G401 (cell line): Measurements from ENCODE around the gene CACNA1I. TPM values are rescaled to one million over a fixed set of nuclear protein-coding genes. Genes with fewer than 3 reads are reported as not detected.
A peak's percentile ranks its signal among the peaks of the same experiment; 100 is the strongest.

Source experiments
- DNase-seq: peaks from one replicate; pipeline ENCODE4 v3.0.0-alpha.2; 2015; ENCODE audit warnings: low spot score
- in situ Hi-C: cut with HindIII; loops from 2 replicates; pipeline ENCODE4 v1.10.0; 2016; ENCODE audit warnings: low sequenced_read_pairs, mixed read lengths
- total RNA-seq: library from RNA; depleted of rRNA; stranded (reverse); fragments of >200 nt; shearing (Covaris generic); gene quantifications from 2 replicates; pipeline ENCODE4 v1.2.3, GENCODE V29; 2014

Gene CACNA1I
- total RNA-seq, 1 experiment from 2014 or later: 0.10 TPM

DNA sequence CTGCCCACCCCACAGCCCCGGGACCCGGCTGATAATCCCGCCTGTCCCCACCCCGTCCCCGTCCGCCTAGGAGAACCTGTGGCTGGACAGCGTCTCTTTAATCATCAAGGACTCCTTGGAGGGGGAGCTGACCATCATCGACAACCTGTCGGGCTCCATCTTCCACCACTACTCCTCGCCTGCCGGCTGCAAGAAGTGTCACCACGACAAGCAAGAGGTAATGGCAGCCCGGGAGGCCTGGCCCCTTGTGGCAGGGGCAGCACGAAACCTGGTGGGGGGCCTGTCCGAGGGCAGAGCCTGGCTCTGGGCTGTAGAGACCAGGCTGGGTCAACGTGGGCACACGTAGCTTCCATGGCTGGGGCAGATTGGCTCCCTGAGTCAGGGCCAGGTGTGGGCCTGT lies 109.1 kb downstream of the CACNA1I start:
- in situ Hi-C loops: no loop called here
- no peak for DNase-seq

DNA sequence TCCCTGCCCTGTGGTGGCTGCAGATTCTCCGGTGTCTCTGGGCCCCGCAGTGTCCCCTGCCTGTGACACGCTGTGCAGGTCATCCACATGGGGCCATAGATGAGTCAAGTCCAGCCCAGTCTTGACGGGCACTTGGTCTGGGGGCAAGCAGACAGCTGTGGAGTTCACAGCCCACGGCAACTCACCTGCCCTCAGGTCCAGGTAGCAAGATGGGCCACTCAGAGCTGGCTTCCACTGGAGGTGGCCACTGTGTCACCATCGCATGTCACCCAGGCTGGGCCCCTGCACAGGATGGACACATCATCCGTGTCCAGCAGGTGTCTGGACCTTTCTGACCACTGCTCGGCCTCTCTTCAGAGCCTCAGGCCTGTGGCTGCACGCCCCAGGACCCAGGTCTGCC lies 109.9 kb downstream of the CACNA1I start:
- in situ Hi-C loops: no loop called here
- DNase-seq: no peak

DNA sequence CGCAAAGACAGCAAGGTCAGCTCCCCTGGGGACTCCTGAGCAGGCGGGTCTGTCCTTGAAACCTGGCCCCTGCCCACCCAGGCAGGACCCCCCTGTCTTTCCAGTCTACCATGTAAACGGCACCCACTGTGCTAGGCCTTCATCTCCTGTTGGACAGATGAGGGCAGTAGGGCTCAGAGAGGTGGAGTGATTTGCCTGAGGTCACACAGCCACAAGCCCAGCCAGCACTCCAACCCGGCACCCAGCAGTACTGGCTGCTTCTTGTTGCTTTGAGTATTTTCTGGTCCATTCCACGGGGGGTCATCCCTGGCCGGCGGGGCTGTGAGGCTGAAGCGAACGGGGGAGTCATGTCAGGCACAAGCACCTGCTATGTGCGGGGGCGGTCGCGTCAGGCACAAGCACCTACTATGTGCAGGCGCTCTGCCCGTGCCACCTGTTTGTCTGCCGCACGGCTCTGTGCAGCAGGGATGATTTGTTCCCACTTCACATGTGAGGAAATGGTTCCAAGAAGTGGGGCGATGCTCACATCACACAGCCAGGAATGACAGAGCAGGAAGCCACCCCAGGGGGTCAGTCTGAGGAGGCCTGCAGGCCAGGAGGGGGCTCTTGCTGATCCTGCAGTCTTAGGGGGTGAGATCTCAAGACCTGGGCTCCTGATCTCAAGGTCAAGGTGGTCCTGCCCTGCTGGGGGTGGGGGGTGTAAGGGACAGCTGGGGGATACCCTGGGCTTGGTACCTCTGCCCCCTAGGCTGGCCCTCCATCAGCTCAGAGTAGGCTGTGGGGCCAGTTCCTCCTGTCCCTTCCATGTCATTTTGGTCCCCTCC lies 110.7 kb downstream of the CACNA1I start:
- no peak for DNase-seq
- in situ Hi-C loops: no loop called here

DNA sequence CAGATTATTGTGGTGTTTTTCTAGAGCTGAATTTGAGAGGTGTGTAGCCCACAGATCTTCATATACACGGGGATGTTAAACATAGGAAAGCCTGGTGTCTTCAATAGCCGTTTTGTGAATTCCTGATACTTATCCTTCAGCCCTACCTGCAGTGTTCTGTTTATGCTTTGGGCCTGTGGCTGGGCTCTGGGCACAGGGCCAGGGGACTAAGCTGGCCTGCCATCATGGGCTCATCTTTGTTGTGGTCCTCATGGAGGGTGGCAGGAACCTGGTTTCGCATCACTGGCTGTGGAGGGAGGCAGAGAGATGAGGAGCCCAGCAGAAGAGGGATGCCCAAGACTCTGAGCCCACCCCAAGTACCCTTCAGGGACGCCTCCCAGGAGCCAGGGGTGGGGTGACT lies 112.4 kb downstream of the CACNA1I start:
- in situ Hi-C loops: no loop called here
- DNase-seq: no peak

DNA sequence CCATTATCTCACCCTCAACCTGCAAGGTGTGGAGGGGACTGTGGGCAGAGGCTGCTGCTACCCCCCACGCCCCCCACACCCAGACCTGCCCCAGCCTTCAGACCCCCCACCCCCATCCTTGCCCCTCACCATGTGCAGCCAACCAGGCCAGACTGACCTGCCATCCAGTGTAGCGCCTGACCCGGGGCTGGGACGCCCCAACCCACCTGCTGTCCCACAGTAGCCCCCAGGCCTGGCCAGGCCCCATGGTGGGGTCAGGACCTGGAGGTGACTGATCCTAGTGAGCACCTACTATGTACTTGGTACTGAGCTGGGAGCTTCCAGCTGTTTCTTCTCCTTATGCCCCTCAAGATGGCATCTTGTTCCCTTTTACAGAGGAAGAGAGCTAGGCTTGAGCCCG lies 113.1 kb downstream of the CACNA1I start:
- in situ Hi-C loops: no loop called here
- DNase-seq: no peak

DNA sequence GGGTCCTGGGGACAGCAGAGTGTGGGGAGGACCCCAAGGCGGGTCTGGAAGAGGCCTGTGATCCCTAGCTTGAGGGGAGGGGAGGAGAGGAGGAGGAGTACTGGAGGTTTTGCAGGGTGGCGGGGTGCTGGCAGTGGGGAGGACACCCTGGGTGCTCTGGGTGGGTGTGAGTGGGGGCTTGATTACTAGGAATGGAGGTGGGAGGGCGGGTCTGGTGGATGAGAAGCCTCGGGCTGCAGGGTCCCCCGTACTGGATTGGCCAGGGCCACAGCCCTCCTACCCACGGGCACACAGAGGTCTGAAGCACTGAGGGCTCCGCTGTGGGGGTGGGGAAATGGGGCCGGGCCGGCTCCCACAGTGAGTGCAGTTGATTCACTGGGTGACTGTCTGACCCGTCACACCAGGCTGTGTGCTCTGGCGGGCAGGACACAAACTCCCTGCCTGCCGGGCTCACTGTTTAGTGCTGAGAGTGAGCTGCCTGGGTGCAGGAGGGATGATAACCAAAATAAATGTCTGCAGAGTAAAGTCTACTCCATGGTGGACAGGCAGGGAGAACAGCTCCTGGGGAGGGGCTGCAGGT lies 114.2 kb downstream of the CACNA1I start:
- DNase-seq: no peak
- in situ Hi-C loops: no loop called here

DNA sequence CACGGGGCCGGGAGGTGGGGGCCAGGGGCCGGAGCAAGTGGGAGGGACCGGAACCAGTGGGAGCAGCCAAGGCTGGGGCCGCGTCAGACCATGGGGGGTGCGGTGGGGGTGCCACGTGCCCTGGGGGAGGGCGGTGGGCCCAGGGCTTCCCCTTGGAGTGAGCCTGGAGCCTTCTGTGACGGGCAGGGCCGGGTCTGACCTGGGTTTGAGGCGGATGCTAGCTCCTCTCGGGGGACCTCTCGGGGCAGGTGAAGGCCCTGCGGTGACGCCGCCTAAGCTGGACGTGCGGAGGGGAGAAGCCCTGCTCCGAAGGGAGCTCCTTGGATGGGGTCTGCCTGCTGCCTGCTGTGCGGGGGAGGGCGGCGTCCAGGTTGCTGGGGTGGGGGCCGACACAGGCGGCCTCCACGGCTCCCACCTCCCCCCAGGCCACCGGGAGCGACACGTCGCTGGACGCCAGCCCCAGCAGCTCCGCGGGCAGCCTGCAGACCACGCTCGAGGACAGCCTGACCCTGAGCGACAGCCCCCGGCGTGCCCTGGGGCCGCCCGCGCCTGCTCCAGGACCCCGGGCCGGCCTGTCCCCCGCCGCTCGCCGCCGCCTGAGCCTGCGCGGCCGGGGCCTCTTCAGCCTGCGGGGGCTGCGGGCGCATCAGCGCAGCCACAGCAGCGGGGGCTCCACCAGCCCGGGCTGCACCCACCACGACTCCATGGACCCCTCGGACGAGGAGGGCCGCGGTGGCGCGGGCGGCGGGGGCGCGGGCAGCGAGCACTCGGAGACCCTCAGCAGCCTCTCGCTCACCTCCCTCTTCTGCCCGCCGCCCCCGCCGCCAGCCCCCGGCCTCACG lies 115.0 kb downstream of the CACNA1I start:
- DNase-seq: no peak

DNA sequence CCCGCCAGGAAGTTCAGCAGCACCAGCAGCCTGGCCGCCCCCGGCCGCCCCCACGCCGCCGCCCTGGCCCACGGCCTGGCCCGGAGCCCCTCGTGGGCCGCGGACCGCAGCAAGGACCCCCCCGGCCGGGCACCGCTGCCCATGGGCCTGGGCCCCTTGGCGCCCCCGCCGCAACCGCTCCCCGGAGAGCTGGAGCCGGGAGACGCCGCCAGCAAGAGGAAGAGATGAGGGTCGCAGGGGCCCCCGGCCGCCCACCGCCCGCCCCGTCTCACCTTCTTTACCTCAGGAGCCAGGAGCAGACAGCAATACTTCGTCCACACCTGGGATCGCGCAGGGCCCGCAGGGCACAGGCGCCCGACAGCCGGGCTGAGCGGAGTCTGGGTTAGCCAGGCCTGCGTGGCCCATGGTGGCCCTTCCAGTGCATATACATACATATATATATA lies 115.6 kb downstream of the CACNA1I start:
- in situ Hi-C loops: no loop called here
- no peak for DNase-seq

More for the DNA sequence above, 115.0 kb downstream of the CACNA1I start:
- in situ Hi-C loops: no loop called here

DNA sequence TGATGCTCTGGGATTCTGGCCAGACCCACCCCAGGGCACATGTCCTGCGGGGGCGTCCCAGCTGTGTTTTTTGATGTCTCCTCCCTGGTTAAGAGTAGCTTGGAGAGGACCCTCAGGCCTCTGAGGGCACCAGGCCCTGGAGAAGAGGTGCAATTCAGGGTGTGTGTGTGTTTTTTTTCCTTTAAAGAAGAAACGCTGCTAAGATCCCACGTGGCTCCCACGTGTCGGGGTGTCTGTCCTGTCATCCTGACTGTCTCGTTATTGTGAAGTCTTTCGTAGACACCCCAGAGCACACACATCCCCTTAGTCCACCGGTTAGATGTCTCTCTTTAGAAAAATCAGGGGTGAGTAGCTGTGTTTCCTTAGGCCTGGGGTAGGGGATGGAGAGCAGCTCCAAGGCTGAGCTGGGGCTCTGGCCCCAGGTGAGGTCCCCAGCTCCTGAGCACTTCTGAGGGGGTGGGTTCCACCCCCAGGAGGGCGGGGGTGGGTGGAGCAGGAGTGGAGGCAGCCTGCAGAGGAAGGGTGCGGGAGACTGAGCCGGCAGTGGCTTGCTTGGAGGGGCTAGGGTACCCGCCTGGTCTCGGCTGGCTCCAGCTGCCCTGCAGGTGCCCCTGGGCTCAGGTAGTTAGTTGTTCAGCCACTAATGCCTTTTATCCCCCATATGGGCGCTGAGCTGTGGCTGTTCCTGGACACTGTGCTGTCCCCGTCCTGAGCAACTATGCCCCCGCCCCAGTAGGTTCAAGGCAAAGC lies 116.4 kb downstream of the CACNA1I start:
- in situ Hi-C loops: no loop called here
- no peak for DNase-seq

DNA sequence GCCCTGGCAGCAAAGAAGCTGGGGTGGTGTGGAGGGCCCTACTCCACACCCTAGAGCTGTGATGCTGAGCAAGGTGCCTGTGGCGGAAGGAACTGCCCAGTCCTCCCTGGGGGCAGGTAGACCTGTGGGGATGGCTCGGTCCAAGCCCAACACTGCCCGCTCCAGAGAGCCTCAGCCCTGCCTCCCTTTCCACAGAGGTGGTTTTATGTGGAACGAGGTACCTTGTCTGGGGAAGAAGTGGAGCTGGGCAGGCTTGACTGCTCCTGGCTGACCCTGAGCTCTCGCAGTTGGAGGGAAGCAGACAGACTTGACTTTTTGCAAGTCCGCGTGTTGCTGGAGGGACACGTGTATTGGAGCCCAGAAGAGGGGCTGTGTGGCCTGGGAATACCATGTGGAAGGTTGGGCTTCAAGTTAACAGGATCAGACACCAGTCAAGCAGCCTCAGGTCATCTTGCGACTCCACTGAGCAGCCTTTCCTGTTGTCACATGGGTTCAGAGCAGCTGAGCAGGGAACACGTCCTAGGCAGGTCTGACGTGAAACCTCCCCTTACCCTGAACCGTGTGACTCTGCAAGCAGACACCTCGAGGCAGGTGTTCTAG lies 117.7 kb downstream of the CACNA1I start:
- in situ Hi-C loops: no loop called here
- DNase-seq: no peak

DNA sequence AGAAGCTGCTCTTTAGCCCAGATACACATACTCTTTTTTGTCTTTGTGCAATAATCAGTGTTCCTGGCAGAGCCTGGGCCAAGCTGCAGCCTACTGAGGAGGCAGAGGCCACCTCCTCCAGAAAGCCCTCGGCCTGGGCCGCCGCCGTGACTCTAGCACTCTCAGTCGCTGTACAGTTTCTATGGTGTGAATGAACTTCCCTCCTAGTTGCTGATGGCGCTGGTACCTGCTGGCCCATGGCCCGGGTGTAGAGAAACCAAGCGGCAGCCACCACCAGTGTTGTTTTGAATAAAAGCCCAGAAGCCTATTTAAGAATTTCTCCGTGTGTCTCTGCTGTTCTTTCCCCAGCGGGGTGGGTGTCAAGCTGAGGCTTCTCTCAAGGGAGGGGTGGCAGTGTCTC lies 118.9 kb downstream of the CACNA1I start:
- peak; percentile 39 for DNase-seq
- in situ Hi-C loops: no loop called here

DNA sequence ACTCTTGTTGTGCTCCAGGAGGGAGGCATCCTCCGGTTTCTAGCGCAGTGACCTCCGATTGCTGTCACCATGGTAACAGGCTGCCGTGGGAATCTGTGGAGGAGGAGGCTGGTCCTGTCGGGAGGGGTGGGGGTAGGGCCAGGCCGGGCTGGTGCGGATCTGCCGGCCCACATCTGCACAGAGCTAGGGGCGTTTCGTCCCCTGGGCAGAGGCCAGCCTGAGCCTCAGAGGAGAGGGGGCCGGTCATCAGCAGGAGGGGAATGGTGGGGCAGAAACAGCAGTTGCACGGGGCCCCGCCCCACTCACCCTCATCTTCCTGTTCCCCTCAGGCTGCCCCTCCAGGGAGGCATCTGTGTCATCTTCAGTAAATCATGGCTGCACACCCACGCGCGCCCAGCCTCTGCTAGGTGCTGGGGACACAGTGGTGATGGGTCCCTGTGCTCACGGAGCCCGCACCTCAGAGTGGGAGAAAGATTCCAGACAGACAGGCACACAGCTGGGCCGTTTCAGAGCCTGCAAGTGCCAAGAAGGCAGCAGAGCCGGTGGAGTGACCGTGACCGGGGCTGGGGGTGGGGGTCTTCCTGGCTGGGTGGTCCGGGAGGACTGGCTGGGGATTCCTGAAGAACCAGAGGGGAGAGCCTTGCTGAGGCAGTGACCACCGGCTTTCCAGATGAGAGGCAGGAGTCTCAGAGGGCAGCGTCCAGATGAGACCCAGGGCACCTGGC lies 120.5 kb downstream of the CACNA1I start:
- in situ Hi-C loops: no loop called here
- peak; percentile 67 for DNase-seq

DNA sequence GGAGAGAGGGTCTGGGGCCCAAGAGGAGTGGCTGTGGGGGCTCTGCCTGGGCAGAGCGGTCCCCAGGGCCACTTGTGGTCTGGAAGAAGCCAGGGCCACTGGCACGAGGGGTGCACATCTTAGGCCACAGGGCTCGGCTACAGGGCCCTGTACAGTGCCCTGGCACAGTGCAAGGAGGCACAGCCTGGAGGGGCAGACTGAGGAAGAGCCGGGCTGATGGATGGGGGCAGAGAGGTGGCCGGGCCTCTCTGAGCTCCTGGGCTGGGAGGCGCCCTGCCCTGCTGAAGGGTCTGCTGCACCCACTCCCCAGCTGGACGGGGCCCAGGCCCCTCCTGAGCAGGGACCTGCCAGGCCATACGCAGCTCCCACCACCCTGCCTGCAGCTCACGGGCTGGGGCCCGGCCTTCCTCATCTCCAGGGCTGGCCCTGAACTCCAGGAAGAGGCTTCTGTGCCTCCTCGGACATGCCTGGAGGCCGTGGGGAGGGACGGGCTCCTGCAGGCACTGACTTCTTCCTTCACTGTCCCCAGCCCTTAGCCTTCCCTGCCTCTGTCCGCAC lies 123.5 kb downstream of the CACNA1I start:
- in situ Hi-C loops: no loop called here
- DNase-seq: no peak

DNA sequence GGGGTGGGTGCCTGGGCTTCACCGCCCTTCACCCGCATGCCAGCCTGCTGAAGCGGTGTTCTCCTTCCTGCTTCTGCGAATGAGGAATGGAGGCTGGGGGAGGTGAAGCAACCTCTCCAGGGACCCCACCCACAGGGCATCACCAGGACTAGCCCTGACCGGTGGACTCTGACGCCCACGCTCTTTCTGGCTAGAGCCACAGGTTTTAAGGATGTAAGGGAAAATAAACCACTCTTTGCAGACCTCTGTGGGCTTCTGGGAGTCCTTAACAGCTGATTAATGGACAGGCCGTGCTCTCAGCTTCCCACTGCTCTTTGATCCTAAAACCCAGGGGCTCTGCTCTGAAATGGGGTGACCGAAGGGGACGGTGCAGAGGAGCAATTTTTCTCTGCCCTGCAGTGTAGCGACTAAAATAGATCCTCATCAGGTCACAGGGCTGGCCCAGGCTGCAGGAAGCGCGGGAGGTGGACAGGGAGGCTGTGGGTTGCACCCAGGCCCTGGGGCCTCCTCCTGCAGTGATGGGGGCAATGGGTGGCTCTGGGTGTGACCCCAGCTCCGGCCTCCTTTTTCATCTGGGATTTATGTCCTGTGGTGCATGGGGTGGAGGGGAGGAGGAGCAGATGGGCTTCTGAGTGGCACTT lies 127.4 kb downstream of the CACNA1I start:
- in situ Hi-C loops: no loop called here
- no peak for DNase-seq

DNA sequence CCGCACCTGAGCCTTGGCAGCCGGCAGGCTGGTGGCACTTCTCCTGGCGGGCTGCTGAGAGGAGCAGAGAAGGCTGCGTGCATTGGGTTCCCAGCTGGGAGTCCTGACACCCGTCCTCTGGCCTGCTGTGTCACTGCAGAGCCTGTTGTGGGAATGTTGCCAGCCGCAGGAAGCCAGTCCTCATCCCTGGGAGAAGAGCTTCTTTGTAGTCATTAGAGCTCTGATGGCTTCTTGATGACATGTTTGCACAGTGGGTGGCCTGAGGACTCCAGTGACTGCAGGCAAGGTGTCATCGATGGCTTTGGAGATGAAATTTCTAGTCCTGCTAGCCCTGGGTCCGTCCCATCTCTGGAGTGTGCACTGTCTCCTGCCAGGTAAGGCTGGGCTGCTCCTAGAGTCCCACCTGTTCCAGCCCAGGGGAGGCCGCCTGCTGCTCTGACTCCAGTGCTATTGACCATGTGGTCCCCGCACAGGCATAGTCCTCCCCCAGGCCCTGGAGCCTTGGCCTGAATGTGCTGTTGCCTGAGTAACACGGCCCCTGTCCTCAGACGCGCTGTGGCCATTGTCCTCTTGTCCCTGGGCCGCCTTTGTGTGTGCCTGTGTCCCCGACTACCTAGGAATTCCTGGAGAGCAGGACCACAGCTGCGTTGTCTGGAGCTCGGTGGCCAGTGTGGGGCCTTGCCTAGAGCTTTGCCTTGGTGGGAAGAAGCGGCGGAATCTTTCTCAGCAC lies 129.2 kb downstream of the CACNA1I start:
- in situ Hi-C loops: no loop called here
- peak; percentile 56 for DNase-seq

DNA sequence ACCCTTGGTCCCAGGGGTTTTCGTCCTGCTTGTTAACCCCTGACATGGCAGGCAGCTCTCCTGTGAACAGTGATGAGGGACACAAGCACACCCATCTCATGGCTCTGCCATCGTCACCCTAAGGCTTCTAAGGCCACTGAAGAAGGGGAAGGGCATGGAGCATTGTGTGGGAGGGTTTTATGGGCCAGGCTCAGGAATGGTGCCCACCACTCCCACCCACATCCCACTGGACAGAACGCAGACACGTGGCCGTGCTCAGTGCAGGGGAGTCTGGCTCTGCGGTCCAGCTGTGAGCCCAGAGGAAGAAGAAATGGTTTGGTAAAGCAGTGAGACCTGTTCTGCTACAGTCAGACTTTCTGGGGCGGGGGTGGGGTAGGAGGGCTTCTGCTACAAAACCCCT lies 130.0 kb downstream of the CACNA1I start:
- DNase-seq: no peak
- in situ Hi-C loops: no loop called here

DNA sequence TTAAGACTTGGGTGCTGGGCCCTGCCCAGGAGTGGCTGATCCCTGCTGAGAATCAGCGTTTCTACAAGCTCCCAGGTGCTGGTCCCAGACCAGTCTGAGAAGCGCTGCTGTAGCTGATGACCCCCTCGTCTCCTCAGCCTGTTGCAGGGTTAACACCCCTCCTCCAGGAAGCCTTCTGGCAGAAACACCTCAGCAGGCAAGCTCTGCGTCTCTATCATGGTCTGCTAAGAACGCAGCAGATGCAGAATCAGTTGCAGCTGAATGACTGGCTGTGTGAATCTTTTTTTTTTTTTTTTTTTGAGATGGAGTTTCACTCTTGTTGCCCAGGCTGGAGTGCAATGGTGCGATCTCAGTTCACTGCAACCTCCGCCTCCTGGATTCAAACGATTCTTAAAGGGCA lies 132.5 kb downstream of the CACNA1I start:
- no peak for DNase-seq
- in situ Hi-C loops: no loop called here
